Heart left ventricle (tissue), 13 donors: ENCODE measurements around the gene AGBL3.

Source experiments
- CTCF ChIP-seq, 12 donors: fragments of 200-600 bp; sonication (generic) in 4 of 12; IDR thresholded peaks; one replicate each; pipeline versions ENCODE4 v1.5.0 to v1.8.0; 2018 to 2022; ENCODE audit warnings: antibody characterized with exemption in 12 of 12, mild to moderate bottlenecking in 5 of 12
- POLR2A ChIP-seq, 2 donors: fragments of 450-650 bp; IDR thresholded peaks; one replicate each; pipeline ENCODE4 v1.6.1; 2017; ENCODE audit warnings: antibody characterized with exemption in 2 of 2, mild to moderate bottlenecking in 2 of 2, moderate library complexity in 2 of 2
- donor health status: ischemic (EF 13 %, LVEDD 7.1; RV severe dilation, severe dysfunction).
- donor health status: DM: no; HTN: yes; CAD: no.
- donor health status: DM: no; HTN: no; CAD: no.
- donor health status: ischemic (EF 25% LVEDD 6.9; RV normal size, moderate dysfunction).
- donor health status: ischemic (EF 25% LVEDD 5.7; RV mildly dilated, moderate dysfunction).
- donor health status: ischemic (EF 35%, LVEDD 5.7; RV mildly dilated, moderate dysfunction).
- donor health status: nonischemic (EF 11% LVEDD 7.7; RV severe dilation, severe dysfunction).
- donor health status: DM: yes; HTN: yes; CAD: no.
- donor health status: PGD.
- donor health status: ischemic (EF 29% LVEDD 5.4; RV normal size, mild dysfunction).
- donor health status: nonischemic (EF 23%, LVEDD 6.1; RV moderate dilation, normal function).

GRCh38 chr7:135129579-135129978 lies 143.3 kb downstream of the AGBL3 start:
- TF ChIP-seq CTCF (IDR thresholded peaks at IDR 0.05) (no peak), POLR2A (IDR thresholded peaks at IDR 0.05) (no peak)
